Mononuclear cell (primary cell): Measurements from ENCODE around the gene TYMS. TPM values are rescaled to one million over a fixed set of nuclear protein-coding genes. Genes with fewer than 3 reads are reported as not detected.

ENCODE experiments used
- H3K27me3 ChIP-seq: 2 replicates; pipeline ENCODE4 v1.6.0; 2011; ENCODE audit warnings: low read length, control low read depth; ENCODE audit not compliant: insufficient read depth
- H3K4me1 ChIP-seq: 2 replicates; pipeline ENCODE4 v1.5.1; 2011; ENCODE audit warnings: mild to moderate bottlenecking, low read length, control low read depth; ENCODE audit not compliant: insufficient read depth
- H3K4me3 ChIP-seq: 2 replicates; pipeline ENCODE4 v1.5.1; 2011; ENCODE audit warnings: mild to moderate bottlenecking, low read length, moderate library complexity
- H3K9me3 ChIP-seq: 2 replicates; pipeline ENCODE4 v1.5.1; 2011; ENCODE audit warnings: low read depth, mild to moderate bottlenecking, control low read depth, low read length
- total RNA-seq: library from RNA; depleted of rRNA; stranded (reverse); fragments of >200 nt; gene quantifications from one replicate; pipeline ENCODE4 v1.2.3, GENCODE V29; 2012

TYMS gene
- total RNA-seq, 1 donor: 0.63 TPM

- no peak overlapping the region for H3K4me3 ChIP-seq
- H3K4me1 ChIP-seq: no peaks in the 10 kb centered on the region
- H3K9me3 ChIP-seq: no peaks in the 10 kb centered on the region
- no peaks in the 10 kb centered on the region for H3K27me3 ChIP-seq
Measured at GRCh38 chr18:629269-630150, 27.9 kb upstream of the TYMS start.

- H3K4me1 ChIP-seq: no peaks in the 10 kb centered on the region
- H3K9me3 ChIP-seq: no peaks in the 10 kb centered on the region
- H3K4me3 ChIP-seq: no peak overlapping the region
- H3K27me3 ChIP-seq: no peaks in the 10 kb centered on the region
Measured at GRCh38 chr18:631560-631959, 25.9 kb upstream of the TYMS start.

- Histone ChIP-seq H3K4me3 (no peak overlapping the region), H3K4me1 (no peaks in the 10 kb centered on the region), H3K9me3 (no peaks in the 10 kb centered on the region), H3K27me3 (no peaks in the 10 kb centered on the region)
Measured at GRCh38 chr18:634551-635045, 22.9 kb upstream of the TYMS start.

- Histone ChIP-seq H3K4me1 (no peaks in the 10 kb centered on the region), H3K9me3 (no peaks in the 10 kb centered on the region), H3K27me3 (no peaks in the 10 kb centered on the region), H3K4me3 (no peak overlapping the region)
Measured at GRCh38 chr18:635171-635570, 22.3 kb upstream of the TYMS start.

GRCh38 chr18:641224-641623, 16.2 kb upstream of the TYMS start:
- Histone ChIP-seq H3K9me3 (no peaks in the 10 kb centered on the region), H3K27me3 (no peaks in the 10 kb centered on the region), H3K4me1 (no peaks in the 10 kb centered on the region), H3K4me3 (no peak overlapping the region)

GRCh38 chr18:644395-645004, 13.0 kb upstream of the TYMS start:
- Histone ChIP-seq H3K9me3 (no peaks in the 10 kb centered on the region), H3K4me3 (no peak overlapping the region), H3K27me3 (no peaks in the 10 kb centered on the region), H3K4me1 (no peaks in the 10 kb centered on the region)

GRCh38 chr18:647304-647703, 10.1 kb upstream of the TYMS start:
- Histone ChIP-seq H3K27me3 (no peaks in the 10 kb centered on the region), H3K4me1 (peaks cover 5% of the 10 kb centered on the region), H3K9me3 (no peaks in the 10 kb centered on the region), H3K4me3 (no peak overlapping the region)

GRCh38 chr18:649341-649740, 8.1 kb upstream of the TYMS start:
- no peaks in the 10 kb centered on the region for H3K9me3 ChIP-seq
- no peak overlapping the region for H3K4me3 ChIP-seq
- no peaks in the 10 kb centered on the region for H3K27me3 ChIP-seq
- peaks cover 5% of the 10 kb centered on the region for H3K4me1 ChIP-seq

GRCh38 chr18:650428-650858, 7.0 kb upstream of the TYMS start:
- Histone ChIP-seq H3K4me3 (no peak overlapping the region), H3K4me1 (peaks cover 5% of the 10 kb centered on the region), H3K27me3 (no peaks in the 10 kb centered on the region), H3K9me3 (no peaks in the 10 kb centered on the region)

- no peaks in the 10 kb centered on the region for H3K9me3 ChIP-seq
- H3K4me3 ChIP-seq: no peak overlapping the region
Measured at GRCh38 chr18:652131-652530, 5.3 kb upstream of the TYMS start.

GRCh38 chr18:653512-653911, 3.9 kb upstream of the TYMS start:
- peaks cover 14% of the 10 kb centered on the region for H3K4me1 ChIP-seq

More at GRCh38 chr18:652131-652530, 5.3 kb upstream of the TYMS start:
- H3K27me3 ChIP-seq: no peaks in the 10 kb centered on the region
- H3K4me1 ChIP-seq: peaks cover 9% of the 10 kb centered on the region

GRCh38 chr18:654601-655000, 2.9 kb upstream of the TYMS start:
- Histone ChIP-seq H3K4me3 (no peak overlapping the region), H3K4me1 (peaks cover 24% of the 10 kb centered on the region), H3K9me3 (no peaks in the 10 kb centered on the region), H3K27me3 (no peaks in the 10 kb centered on the region)

More at GRCh38 chr18:653512-653911, 3.9 kb upstream of the TYMS start:
- no peaks in the 10 kb centered on the region for H3K9me3 ChIP-seq
- H3K4me3 ChIP-seq: no peak overlapping the region
- H3K27me3 ChIP-seq: no peaks in the 10 kb centered on the region

- H3K27me3 ChIP-seq: no peaks in the 10 kb centered on the region
- H3K4me3 ChIP-seq: no peak overlapping the region
- no peaks in the 10 kb centered on the region for H3K9me3 ChIP-seq
- H3K4me1 ChIP-seq: peaks cover 22% of the 10 kb centered on the region
Measured at GRCh38 chr18:655445-655844, 2.0 kb upstream of the TYMS start.

- no peaks in the 10 kb centered on the region for H3K27me3 ChIP-seq
- H3K4me3 ChIP-seq: peak overlapping the region; percentile 57
- no peaks in the 10 kb centered on the region for H3K9me3 ChIP-seq
Measured at GRCh38 chr18:658001-658946, 821 bp downstream of the TYMS start.

More at GRCh38 chr18:658001-658946, 821 bp downstream of the TYMS start:
- peaks cover 19% of the 10 kb centered on the region for H3K4me1 ChIP-seq
